Vagina (tissue), 2 donors: ENCODE measurements around the gene BAG3.

Experiments
- CTCF ChIP-seq, 3 experiments: fragments of 450-650 bp in 2 of 3; fragments of 200-600 bp in 1 of 3; sonication (generic) in 1 of 3; IDR thresholded peaks; one replicate each; pipeline ENCODE4 v1.5.1; 2017 to 2019; ENCODE audit warnings: antibody characterized with exemption in 3 of 3, mild to moderate bottlenecking in 2 of 3, moderate library complexity in 2 of 3
- POLR2AphosphoS5 ChIP-seq, 2 donors: sonication (generic); formaldehyde crosslinking; IDR thresholded peaks; one replicate each; pipeline ENCODE4 v1.9.0; 2017; ENCODE audit warnings: antibody characterized with exemption in 2 of 2, mild to moderate bottlenecking in 2 of 2, low read depth in 1 of 2; ENCODE audit not compliant: insufficient read depth in 1 of 2

GRCh38 chr10:119703903-119704508 lies 52.8 kb downstream of the BAG3 start:
- TF ChIP-seq CTCF (IDR thresholded peaks at IDR 0.05) = no peak
- no peak for TF ChIP-seq POLR2AphosphoS5 (IDR thresholded peaks at IDR 0.05; ENCODE audit: insufficient read depth in 1 of 2, low read depth in 1 of 2)
